ENCODE data around the gene DDAH1. TPM values are rescaled to one million over a fixed set of nuclear protein-coding genes. Genes with fewer than 3 reads are reported as not detected.

DDAH1 gene
- total and polyA plus RNA-seq, 5 donors from 2014 or later, result 0.15 TPM; not detected in 4

DNA sequence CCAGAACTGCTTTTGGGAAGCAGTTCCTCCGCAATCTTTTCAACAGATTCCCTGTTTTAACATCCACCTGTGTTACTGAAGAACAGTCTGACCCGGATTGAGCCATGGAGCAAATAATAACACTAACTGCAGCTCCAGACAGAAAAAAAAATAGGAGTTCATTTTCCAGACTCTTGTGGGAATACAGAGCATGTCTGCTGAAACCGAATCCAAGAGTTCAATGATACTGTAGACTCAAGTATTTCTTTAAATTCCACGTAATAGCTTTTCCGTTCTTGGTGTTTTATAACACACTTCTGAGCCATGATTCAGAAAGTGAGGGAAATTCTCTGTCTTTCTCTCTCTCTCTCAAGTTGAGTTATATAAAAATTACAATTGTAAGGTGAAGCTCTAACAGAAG is 60.6 kb downstream of the DDAH1 start:
- no peak overlapping the region for H3K4me3 ChIP-seq (ENCODE audit: low read depth, low read length)
- no peaks in the 10 kb centered on the region for H3K9me3 Mint-ChIP-seq

GRCh38 chr1:85398391-85399064 is 66.4 kb downstream of the DDAH1 start:
- no peak overlapping the region for H3K4me3 Mint-ChIP-seq
- no peaks in the 10 kb centered on the region for H3K36me3 ChIP-seq (ENCODE audit: control insufficient read depth, insufficient read depth, low read length)
- no peaks in the 10 kb centered on the region for H3K36me3 Mint-ChIP-seq
- no peaks in the 10 kb centered on the region for H3K9me3 ChIP-seq (ENCODE audit: control insufficient read depth in 2 of 2, low read length in 2 of 2)
- no peak overlapping the region for H3K27ac Mint-ChIP-seq
- H3K9me3 Mint-ChIP-seq, result no peaks in the 10 kb centered on the region
- ATAC-seq (ENCODE audit: low read depth in 2 of 2) (no peak), DNase-seq (no peak)
- H3K27me3 Mint-ChIP-seq, result peaks cover 6% of the 10 kb centered on the region
- H3K4me1 Mint-ChIP-seq, result no peaks in the 10 kb centered on the region
- no peaks in the 10 kb centered on the region for H3K4me1 ChIP-seq (ENCODE audit: control insufficient read depth, insufficient read depth, low read length, poor library complexity, severe bottlenecking)
- no peaks in the 10 kb centered on the region for H3K27me3 ChIP-seq (ENCODE audit: control insufficient read depth, insufficient read depth, low read length)
- no peak overlapping the region for H3K27ac ChIP-seq (ENCODE audit: insufficient read depth, low read length, poor library complexity, severe bottlenecking)
- no peak overlapping the region for H3K4me3 ChIP-seq (ENCODE audit: low read depth, low read length)

More for the DNA sequence above, 60.6 kb downstream of the DDAH1 start:
- H3K4me1 ChIP-seq (ENCODE audit: control insufficient read depth, insufficient read depth, low read length, poor library complexity, severe bottlenecking), result no peaks in the 10 kb centered on the region
- DNase-seq (no peak), ATAC-seq (ENCODE audit: low read depth in 2 of 2) (no peak)
- H3K27ac ChIP-seq (ENCODE audit: insufficient read depth, low read length, poor library complexity, severe bottlenecking), result no peak overlapping the region
- Mint-ChIP-seq H3K27me3 (peaks cover 7% of the 10 kb centered on the region), H3K36me3 (no peaks in the 10 kb centered on the region), H3K27ac (no peak overlapping the region), H3K4me1 (no peaks in the 10 kb centered on the region), H3K4me3 (no peak overlapping the region)
- no peaks in the 10 kb centered on the region for H3K9me3 ChIP-seq (ENCODE audit: control insufficient read depth in 2 of 2, low read length in 2 of 2)
- H3K36me3 ChIP-seq (ENCODE audit: control insufficient read depth, insufficient read depth, low read length), result no peaks in the 10 kb centered on the region
- H3K27me3 ChIP-seq (ENCODE audit: control insufficient read depth, insufficient read depth, low read length), result no peaks in the 10 kb centered on the region

GRCh38 chr1:85397490-85398032 is 67.4 kb downstream of the DDAH1 start:
- peaks cover 6% of the 10 kb centered on the region for H3K27me3 Mint-ChIP-seq
- no peak for ATAC-seq (ENCODE audit: low read depth in 2 of 2)
- DNase-seq, result no peak
- H3K4me1 Mint-ChIP-seq, result no peaks in the 10 kb centered on the region
- no peak overlapping the region for H3K4me3 Mint-ChIP-seq
- H3K4me3 ChIP-seq (ENCODE audit: low read depth, low read length), result no peak overlapping the region
- no peak overlapping the region for H3K27ac ChIP-seq (ENCODE audit: insufficient read depth, low read length, poor library complexity, severe bottlenecking)
- no peaks in the 10 kb centered on the region for H3K9me3 Mint-ChIP-seq
- H3K9me3 ChIP-seq (ENCODE audit: control insufficient read depth in 2 of 2, low read length in 2 of 2), result no peaks in the 10 kb centered on the region
- no peaks in the 10 kb centered on the region for H3K36me3 ChIP-seq (ENCODE audit: control insufficient read depth, insufficient read depth, low read length)
- H3K36me3 Mint-ChIP-seq, result no peaks in the 10 kb centered on the region
- H3K27me3 ChIP-seq (ENCODE audit: control insufficient read depth, insufficient read depth, low read length), result no peaks in the 10 kb centered on the region
- H3K27ac Mint-ChIP-seq, result no peak overlapping the region
- no peaks in the 10 kb centered on the region for H3K4me1 ChIP-seq (ENCODE audit: control insufficient read depth, insufficient read depth, low read length, poor library complexity, severe bottlenecking)

- no peak overlapping the region for H3K27ac Mint-ChIP-seq
- no peak for DNase-seq
- H3K27ac ChIP-seq (ENCODE audit: insufficient read depth, low read length, poor library complexity, severe bottlenecking), result no peak overlapping the region
- H3K27me3 ChIP-seq (ENCODE audit: control insufficient read depth, insufficient read depth, low read length), result no peaks in the 10 kb centered on the region
- H3K4me3 ChIP-seq (ENCODE audit: low read depth, low read length), result no peak overlapping the region
- H3K4me3 Mint-ChIP-seq, result no peak overlapping the region
- no peak for ATAC-seq (ENCODE audit: low read depth in 2 of 2)
- no peaks in the 10 kb centered on the region for H3K9me3 ChIP-seq (ENCODE audit: control insufficient read depth in 2 of 2, low read length in 2 of 2)
- no peaks in the 10 kb centered on the region for H3K36me3 ChIP-seq (ENCODE audit: control insufficient read depth, insufficient read depth, low read length)
- H3K27me3 Mint-ChIP-seq, result peaks cover 6% of the 10 kb centered on the region
- H3K4me1 Mint-ChIP-seq, result no peaks in the 10 kb centered on the region
- peaks cover 0 to 2% (median 0%) of the 10 kb centered on the region in 7 donors for H3K9me3 Mint-ChIP-seq
- H3K4me1 ChIP-seq (ENCODE audit: control insufficient read depth, insufficient read depth, low read length, poor library complexity, severe bottlenecking), result no peaks in the 10 kb centered on the region
- no peaks in the 10 kb centered on the region for H3K36me3 Mint-ChIP-seq
Measured at GRCh38 chr1:85396194-85396593, 68.8 kb downstream of the DDAH1 start.

GRCh38 chr1:85394130-85394529 is 70.8 kb downstream of the DDAH1 start:
- H3K4me1 Mint-ChIP-seq, result no peaks in the 10 kb centered on the region
- no peak overlapping the region for H3K4me3 Mint-ChIP-seq
- Histone ChIP-seq H3K27me3 (ENCODE audit: control insufficient read depth, insufficient read depth, low read length) (no peaks in the 10 kb centered on the region), H3K36me3 (ENCODE audit: control insufficient read depth, insufficient read depth, low read length) (no peaks in the 10 kb centered on the region), H3K27ac (ENCODE audit: insufficient read depth, low read length, poor library complexity, severe bottlenecking) (no peak overlapping the region), H3K4me1 (ENCODE audit: control insufficient read depth, insufficient read depth, low read length, poor library complexity, severe bottlenecking) (no peaks in the 10 kb centered on the region), H3K4me3 (ENCODE audit: low read depth, low read length) (no peak overlapping the region), H3K9me3 (ENCODE audit: control insufficient read depth in 2 of 2, low read length in 2 of 2) (no peaks in the 10 kb centered on the region)
- no peak for ATAC-seq (ENCODE audit: low read depth in 2 of 2)
- no peak for DNase-seq
- no peaks in the 10 kb centered on the region for H3K36me3 Mint-ChIP-seq
- H3K27me3 Mint-ChIP-seq, result peaks cover 6% of the 10 kb centered on the region
- no peak overlapping the region for H3K27ac Mint-ChIP-seq
- H3K9me3 Mint-ChIP-seq, result peaks cover 0 to 2% (median 0%) of the 10 kb centered on the region in 7 donors

GRCh38 chr1:85393490-85393889 is 71.5 kb downstream of the DDAH1 start:
- peaks cover 6% of the 10 kb centered on the region for H3K27me3 Mint-ChIP-seq
- H3K4me1 Mint-ChIP-seq, result no peaks in the 10 kb centered on the region
- no peak overlapping the region for H3K4me3 ChIP-seq (ENCODE audit: low read depth, low read length)
- H3K9me3 Mint-ChIP-seq, result peaks cover 0 to 2% (median 0%) of the 10 kb centered on the region in 7 donors
- H3K4me3 Mint-ChIP-seq, result no peak overlapping the region
- H3K4me1 ChIP-seq (ENCODE audit: control insufficient read depth, insufficient read depth, low read length, poor library complexity, severe bottlenecking), result no peaks in the 10 kb centered on the region
- no peak overlapping the region for H3K27ac ChIP-seq (ENCODE audit: insufficient read depth, low read length, poor library complexity, severe bottlenecking)
- no peaks in the 10 kb centered on the region for H3K36me3 Mint-ChIP-seq
- no peaks in the 10 kb centered on the region for H3K9me3 ChIP-seq (ENCODE audit: control insufficient read depth in 2 of 2, low read length in 2 of 2)
- H3K36me3 ChIP-seq (ENCODE audit: control insufficient read depth, insufficient read depth, low read length), result no peaks in the 10 kb centered on the region
- H3K27ac Mint-ChIP-seq, result peak overlapping the region in 1 of 3 donors; percentile 1
- ATAC-seq (ENCODE audit: low read depth in 2 of 2) (no peak), DNase-seq (no peak)
- no peaks in the 10 kb centered on the region for H3K27me3 ChIP-seq (ENCODE audit: control insufficient read depth, insufficient read depth, low read length)

DNA sequence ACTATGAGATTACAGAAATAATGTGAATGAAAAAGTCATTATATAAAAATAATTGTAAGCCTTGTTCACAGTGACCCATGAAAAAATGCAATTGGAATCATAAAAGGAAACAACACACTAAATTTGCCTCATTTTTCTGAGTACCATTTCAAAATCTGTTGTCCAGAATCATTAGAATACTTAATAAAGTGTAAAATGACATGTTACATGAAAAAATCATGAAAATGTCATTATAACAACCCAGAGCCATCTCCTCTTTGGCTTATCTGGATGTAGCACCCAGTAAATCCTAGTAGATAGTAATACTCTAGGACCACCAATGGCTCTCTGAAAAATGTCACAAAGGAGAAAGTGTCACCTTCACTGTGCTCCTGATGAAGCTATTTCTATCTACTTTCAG is 76.5 kb downstream of the DDAH1 start:
- H3K27ac Mint-ChIP-seq, result no peak overlapping the region
- H3K36me3 Mint-ChIP-seq, result no peaks in the 10 kb centered on the region
- H3K27me3 Mint-ChIP-seq, result peaks cover 6% of the 10 kb centered on the region
- H3K4me3 Mint-ChIP-seq, result no peak overlapping the region
- no peaks in the 10 kb centered on the region for H3K36me3 ChIP-seq (ENCODE audit: control insufficient read depth, insufficient read depth, low read length)
- no peaks in the 10 kb centered on the region for H3K4me1 ChIP-seq (ENCODE audit: control insufficient read depth, insufficient read depth, low read length, poor library complexity, severe bottlenecking)
- no peaks in the 10 kb centered on the region for H3K27me3 ChIP-seq (ENCODE audit: control insufficient read depth, insufficient read depth, low read length)
- H3K9me3 Mint-ChIP-seq, result peaks cover 0 to 11% (median 2%) of the 10 kb centered on the region in 7 donors
- DNase-seq (no peak), ATAC-seq (ENCODE audit: low read depth in 2 of 2) (no peak)
- H3K4me1 Mint-ChIP-seq, result no peaks in the 10 kb centered on the region
- H3K9me3 ChIP-seq (ENCODE audit: control insufficient read depth in 2 of 2, low read length in 2 of 2), result peaks cover 0 to 3% of the 10 kb centered on the region in 2 experiments
- no peak overlapping the region for H3K27ac ChIP-seq (ENCODE audit: insufficient read depth, low read length, poor library complexity, severe bottlenecking)
- H3K4me3 ChIP-seq (ENCODE audit: low read depth, low read length), result no peak overlapping the region

GRCh38 chr1:85387781-85388180 is 77.2 kb downstream of the DDAH1 start:
- no peak overlapping the region for H3K4me3 Mint-ChIP-seq
- Histone ChIP-seq H3K4me1 (ENCODE audit: control insufficient read depth, insufficient read depth, low read length, poor library complexity, severe bottlenecking) (no peaks in the 10 kb centered on the region), H3K9me3 (ENCODE audit: control insufficient read depth in 2 of 2, low read length in 2 of 2) (peaks cover 0 to 3% of the 10 kb centered on the region in 2 experiments), H3K27ac (ENCODE audit: insufficient read depth, low read length, poor library complexity, severe bottlenecking) (no peak overlapping the region), H3K27me3 (ENCODE audit: control insufficient read depth, insufficient read depth, low read length) (no peaks in the 10 kb centered on the region), H3K4me3 (ENCODE audit: low read depth, low read length) (no peak overlapping the region), H3K36me3 (ENCODE audit: control insufficient read depth, insufficient read depth, low read length) (no peaks in the 10 kb centered on the region)
- DNase-seq (no peak), ATAC-seq (ENCODE audit: low read depth in 2 of 2) (no peak)
- peaks cover 0 to 15% (median 2%) of the 10 kb centered on the region in 7 donors for H3K9me3 Mint-ChIP-seq
- H3K36me3 Mint-ChIP-seq, result no peaks in the 10 kb centered on the region
- H3K27ac Mint-ChIP-seq, result no peak overlapping the region
- peaks cover 6% of the 10 kb centered on the region for H3K27me3 Mint-ChIP-seq
- no peaks in the 10 kb centered on the region for H3K4me1 Mint-ChIP-seq

Data from CD4-positive, CD25-positive, alpha-beta regulatory T cell (primary cell).